Measurements from ENCODE around the gene WDR88.
"Not testable (repeated sequence)": the region's sequence is repeated elsewhere in the genome, so short reads cannot be mapped to it uniquely, and the experiment has no call there.

WDR88 gene

GRCh38 chr19:33132021-33132420, at the start of gene WDR88:
Gene WDR88 (plus strand): TSS chr19:33132114. CDS start chr19:33132170, 56 bp downstream.
- DNase-seq = no peak

- no peak for DNase-seq
Observed at GRCh38 chr19:33085570-33086128, 46.3 kb upstream of the WDR88 start.

DNA sequence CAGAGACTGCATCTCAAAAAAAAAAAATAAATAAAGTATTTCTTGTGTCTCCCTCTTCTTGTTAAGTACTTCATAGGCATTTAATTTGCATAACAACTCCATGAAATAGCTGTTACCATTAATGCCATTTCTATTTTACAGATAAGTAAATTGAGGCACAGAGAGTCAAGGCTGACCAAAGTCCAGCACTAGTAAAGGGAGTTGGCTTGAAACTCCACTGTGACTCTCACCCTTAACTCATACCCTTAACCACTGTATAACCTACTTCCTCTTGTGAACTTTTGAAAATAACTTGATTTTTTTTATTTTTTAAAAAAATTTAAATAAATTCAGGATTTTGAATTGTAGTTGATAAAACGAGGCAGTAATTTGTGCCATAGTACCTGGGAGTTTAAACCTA, 45.0 kb upstream of the WDR88 start:
- no peak for DNase-seq

- DNase-seq = no peak
Observed at GRCh38 chr19:33089010-33089409, 42.9 kb upstream of the WDR88 start.

- no peak for DNase-seq
Observed at GRCh38 chr19:33090179-33090578, 41.7 kb upstream of the WDR88 start.

GRCh38 chr19:33093420-33094210, 38.3 kb upstream of the WDR88 start:
- no peak for DNase-seq

- DNase-seq = no peak
Observed at GRCh38 chr19:33094436-33095067, 37.4 kb upstream of the WDR88 start.

DNA sequence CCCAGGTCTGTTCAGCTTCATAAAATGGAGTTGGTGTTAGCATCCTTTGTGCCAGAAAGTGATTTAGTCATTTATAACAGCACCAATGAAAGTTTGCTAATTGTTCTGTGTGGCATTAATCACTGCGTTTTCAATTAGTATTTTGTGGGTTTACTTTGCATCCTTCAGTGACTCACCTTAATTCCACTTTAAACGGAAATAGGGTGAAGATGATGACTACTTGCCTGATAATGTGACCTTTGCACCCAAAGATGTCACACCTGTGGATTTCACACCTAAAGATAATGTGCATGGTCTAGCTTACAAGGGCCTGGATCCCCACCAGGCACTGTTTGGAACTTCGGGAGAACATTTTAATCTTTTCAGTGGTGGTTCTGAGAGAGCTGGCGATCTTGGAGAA, 35.9 kb upstream of the WDR88 start:
- no peak for DNase-seq

DNA sequence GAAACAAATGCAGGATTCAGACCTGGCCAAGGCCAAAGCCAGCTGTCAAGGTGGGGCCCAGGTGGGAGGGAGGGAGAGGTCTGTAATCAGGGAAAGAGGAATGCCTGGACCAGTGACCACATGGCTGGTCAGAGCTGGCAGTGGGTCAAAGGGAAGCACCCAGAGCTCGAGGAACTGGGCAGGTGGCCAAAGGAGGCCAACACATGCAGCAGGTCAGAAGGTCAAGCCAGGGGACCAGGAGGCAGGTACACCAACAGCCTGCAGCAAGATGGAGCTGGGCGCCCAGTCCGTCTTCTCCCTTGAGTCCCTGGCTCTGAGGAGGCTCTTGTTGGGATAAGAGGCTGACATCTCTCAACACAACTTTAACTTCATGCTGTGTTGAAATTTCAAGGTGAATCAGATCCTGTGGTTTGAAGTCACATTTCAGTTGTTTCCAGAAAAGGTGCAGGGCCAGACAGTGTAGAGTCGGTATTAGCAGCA, 33.8 kb upstream of the WDR88 start:
- DNase-seq = peak in 1 of 58 donors; percentile 1

DNA sequence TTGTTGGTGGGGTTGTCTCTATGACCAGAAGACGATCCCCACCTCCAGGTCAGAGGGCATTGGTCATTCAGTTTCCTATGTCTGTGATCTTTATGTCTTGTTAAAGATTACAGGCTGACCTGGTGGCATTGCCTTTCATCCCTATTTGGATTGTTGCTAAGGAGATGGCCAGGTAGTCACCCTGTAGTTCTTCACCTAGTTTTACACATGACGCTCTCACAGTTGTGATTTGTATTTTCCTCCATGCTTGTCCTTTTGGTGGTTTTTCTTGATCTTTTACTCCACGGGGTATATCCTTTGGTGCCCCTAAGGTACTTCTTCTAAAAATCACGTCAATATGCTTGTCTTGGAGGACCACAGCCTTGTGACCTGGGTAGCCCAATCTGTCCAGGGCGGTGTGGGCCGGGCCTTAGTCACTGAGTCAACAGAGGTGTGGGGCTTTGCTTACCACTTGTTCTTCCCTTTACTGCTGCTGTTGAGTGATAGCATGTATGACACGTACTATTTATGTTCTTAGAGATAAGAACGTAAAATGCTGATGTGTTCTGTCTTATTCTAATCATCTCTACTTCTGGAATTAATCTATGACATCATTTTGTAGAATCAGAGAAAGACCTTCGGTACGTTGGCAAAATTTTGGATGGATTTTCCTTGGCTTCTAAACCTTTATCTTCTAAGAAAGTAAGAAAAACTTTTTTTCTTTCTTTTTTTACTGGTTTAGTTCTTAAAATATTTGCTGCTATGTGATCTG, 30.8 kb upstream of the WDR88 start:
- no peak for DNase-seq

- DNase-seq = no peak
Observed at GRCh38 chr19:33102893-33103292, 29.0 kb upstream of the WDR88 start.

DNA sequence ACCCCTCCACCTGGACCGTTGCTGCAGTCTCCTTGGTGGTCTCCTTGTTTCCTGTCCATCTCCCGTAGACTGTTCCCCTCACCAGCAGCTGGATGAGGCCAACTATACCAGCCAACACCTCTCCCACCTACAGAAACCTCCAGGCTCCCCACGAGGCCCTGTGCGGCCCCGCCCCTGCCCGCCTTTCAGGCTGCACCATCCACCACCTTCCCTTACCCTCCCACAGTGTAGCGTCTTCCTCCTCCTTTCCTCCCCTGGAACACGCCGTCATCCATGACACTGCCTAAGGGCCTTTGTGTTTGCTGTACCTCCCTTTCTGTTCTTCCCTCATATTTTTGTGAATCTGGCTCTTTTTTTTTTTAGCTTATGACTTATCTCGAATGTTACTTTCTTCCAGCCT, 23.8 kb upstream of the WDR88 start:
- no peak for DNase-seq

DNA sequence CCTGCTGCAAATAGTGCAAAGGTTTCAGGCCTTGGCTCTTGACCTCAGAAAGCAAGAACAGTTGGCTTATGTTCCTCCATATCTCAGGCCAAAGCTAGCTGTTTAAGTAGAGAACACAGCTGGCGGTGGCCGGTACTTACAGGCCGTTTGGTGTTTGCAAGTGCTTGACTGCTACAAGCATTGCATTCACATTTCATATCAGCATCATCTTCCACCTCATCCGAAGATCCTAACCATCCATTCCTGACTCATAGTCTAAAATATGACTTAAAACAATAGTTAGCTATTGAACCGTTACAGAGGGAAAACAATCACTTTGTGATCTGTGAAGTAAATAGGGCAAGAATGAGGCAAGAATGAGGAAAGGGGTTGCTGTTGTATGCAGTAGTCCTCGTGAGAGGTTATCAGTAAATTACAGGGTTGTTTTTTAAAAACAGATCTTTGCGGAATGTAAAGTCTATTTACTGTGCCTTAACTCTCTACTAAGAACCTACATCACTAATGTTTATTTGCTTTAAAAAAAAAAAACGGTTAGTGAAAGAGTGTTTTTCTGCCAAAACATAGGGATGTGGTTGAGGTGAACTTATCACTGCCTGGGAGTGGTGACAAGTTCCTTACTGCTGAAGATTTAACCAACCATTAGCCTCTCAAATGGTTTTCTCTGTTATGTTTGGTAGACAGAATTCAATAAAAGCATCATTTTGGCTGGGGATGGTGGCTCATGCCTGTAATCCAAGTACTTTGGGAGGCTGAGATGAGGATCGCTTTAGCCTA, 21.6 kb upstream of the WDR88 start:
- DNase-seq = no peak

DNA sequence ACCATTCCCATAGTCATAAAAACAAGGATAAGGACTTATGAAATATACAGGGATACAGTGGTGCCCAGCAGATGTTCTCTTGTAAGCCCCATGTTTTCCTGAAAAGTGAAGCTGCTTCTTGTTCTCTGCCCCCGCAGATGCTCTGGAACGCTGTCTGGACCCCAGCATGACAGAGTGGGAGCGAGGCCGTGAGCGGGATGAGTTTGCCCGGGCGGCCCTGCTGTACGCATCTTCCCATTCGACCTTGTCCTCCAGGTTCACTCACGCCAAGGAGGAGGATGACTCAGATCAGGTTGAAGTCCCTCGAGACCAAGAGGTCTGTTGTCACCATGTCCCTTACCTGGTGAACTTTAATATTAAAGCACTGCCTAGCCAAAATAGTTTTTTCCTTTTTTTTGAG, 20.3 kb upstream of the WDR88 start:
- no peak for DNase-seq

DNA sequence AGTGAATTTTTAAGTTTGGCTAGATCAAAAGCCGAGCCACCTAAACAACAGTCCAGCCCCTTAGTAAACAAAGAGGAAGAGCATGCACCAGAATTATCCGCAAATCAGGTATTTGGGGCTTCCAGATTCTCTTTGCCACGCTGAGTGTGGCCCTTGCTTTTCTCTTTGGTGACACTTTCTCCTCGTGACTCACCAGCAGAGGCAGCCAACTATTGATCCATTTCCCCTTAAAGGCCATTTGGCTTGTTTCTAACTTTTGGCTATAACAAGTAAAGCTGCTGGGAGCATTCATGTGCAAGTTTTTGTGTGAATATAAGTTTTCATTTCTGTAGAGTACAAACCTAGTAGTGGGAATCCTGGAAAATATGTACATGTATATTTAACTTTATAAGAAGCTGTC, 17.6 kb upstream of the WDR88 start:
- no peak for DNase-seq

DNA sequence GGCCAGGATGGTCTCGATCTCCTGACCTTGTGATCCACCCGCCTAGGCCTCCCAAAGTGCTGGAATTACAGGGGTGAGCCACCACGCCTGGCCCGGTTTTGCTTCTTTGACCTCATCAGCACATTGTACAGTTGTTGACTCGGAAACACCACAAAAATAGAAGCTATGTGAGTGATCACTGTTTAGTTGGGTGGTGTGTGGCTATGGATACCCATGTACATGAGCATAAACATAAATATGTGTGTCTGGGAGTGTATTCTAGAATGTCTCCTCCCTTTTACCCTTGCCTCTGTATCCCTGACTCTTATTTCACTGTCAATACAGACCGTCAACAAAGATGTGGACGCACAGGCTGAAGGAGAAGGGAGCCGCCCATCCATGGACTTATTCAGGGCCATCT, 14.4 kb upstream of the WDR88 start:
- no peak for DNase-seq

- DNase-seq = no peak
Observed at GRCh38 chr19:33118643-33119042, 13.3 kb upstream of the WDR88 start.

GRCh38 chr19:33124207-33125098, 7.5 kb upstream of the WDR88 start:
- no peak for DNase-seq

- DNase-seq = peak in 36 of 58 donors; percentile 1 to 49 (median 14)
Observed at GRCh38 chr19:33125929-33126388, 6.0 kb upstream of the WDR88 start.

- not testable (repeated sequence) for DNase-seq
Observed at GRCh38 chr19:33126712-33127111, 5.2 kb upstream of the WDR88 start.

Data from anterior cingulate cortex (tissue), 58 donors.